Measurements from ENCODE around the gene ADAMTSL2. TPM values are rescaled to one million over a fixed set of nuclear protein-coding genes. Genes with fewer than 3 reads are reported as not detected.

The ADAMTSL2 gene
- polyA plus RNA-seq, 1 experiment, result not detected

- ChIA-PET CTCF (no interaction called here), POLR2A (no interaction called here)
- TF ChIP-seq, protein P1, sequence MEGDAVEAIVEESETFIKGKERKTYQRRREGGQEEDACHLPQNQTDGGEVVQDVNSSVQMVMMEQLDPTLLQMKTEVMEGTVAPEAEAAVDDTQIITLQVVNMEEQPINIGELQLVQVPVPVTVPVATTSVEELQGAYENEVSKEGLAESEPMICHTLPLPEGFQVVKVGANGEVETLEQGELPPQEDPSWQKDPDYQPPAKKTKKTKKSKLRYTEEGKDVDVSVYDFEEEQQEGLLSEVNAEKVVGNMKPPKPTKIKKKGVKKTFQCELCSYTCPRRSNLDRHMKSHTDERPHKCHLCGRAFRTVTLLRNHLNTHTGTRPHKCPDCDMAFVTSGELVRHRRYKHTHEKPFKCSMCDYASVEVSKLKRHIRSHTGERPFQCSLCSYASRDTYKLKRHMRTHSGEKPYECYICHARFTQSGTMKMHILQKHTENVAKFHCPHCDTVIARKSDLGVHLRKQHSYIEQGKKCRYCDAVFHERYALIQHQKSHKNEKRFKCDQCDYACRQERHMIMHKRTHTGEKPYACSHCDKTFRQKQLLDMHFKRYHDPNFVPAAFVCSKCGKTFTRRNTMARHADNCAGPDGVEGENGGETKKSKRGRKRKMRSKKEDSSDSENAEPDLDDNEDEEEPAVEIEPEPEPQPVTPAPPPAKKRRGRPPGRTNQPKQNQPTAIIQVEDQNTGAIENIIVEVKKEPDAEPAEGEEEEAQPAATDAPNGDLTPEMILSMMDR (IDR thresholded peaks at IDR 0.05; ENCODE audit: insufficient read depth, low read depth, low read length), result no peak
- Histone ChIP-seq H3K36me3 (ENCODE audit: control insufficient read depth, insufficient read depth, low read length) (no peaks in the 10 kb centered on the region), H3K4me3 (ENCODE audit: low read depth, low read length) (no peak overlapping the region), H3K27me3 (ENCODE audit: control insufficient read depth, insufficient read depth, low read length) (peaks cover 11% of the 10 kb centered on the region)
- DNase-seq (ENCODE audit: low read depth), result no peak
Measured at GRCh38 chr9:133553123-133553522, 18.6 kb downstream of the ADAMTSL2 start.

DNA sequence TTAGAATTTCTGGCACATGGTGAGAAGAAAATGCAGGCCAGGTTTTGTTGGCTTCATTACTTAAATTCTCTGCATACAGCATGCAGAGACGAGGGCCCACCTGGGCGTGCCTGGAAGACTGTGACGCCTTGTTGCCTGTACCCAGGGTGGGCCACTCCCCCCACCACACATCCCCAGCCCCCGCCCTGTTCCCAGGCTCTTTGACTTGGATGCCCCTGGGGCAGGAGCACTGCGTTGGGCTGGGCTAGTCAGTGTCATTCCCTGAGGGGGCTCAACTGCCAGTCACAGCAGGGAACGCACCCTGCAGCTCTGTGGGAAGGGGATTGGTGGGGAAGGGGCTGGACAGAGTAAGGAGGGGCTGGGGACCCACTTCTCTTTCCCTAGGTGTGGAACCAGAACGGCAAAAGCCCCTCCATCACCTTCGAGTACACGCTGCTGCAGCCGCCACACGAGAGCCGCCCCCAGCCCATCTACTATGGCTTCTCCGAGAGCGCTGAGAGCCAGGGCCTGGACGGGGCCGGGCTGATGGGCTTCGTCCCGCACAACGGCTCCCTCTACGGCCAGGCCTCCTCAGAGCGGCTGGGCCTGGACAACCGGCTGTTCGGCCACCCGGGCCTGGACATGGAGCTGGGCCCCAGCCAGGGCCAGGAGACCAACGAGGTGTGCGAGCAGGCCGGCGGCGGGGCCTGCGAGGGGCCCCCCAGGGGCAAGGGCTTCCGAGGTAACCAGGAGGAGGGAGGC lies 19.6 kb downstream of the ADAMTSL2 start:
- Histone ChIP-seq H3K27me3 (ENCODE audit: control insufficient read depth, insufficient read depth, low read length) (peaks cover 11% of the 10 kb centered on the region), H3K36me3 (ENCODE audit: control insufficient read depth, insufficient read depth, low read length) (no peaks in the 10 kb centered on the region), H3K4me3 (ENCODE audit: low read depth, low read length) (no peak overlapping the region)
- no peak for DNase-seq (ENCODE audit: low read depth)
- TF ChIP-seq, protein P1 (IDR thresholded peaks at IDR 0.05; ENCODE audit: insufficient read depth, low read depth, low read length), result no peak
- ChIA-PET CTCF (interaction anchor here (0.8 kb wide), 1 partner anchor 12 kb away, joined by 5 read pairs; no protein-coding TSS in a partner anchor), POLR2A (no interaction called here)

DNA sequence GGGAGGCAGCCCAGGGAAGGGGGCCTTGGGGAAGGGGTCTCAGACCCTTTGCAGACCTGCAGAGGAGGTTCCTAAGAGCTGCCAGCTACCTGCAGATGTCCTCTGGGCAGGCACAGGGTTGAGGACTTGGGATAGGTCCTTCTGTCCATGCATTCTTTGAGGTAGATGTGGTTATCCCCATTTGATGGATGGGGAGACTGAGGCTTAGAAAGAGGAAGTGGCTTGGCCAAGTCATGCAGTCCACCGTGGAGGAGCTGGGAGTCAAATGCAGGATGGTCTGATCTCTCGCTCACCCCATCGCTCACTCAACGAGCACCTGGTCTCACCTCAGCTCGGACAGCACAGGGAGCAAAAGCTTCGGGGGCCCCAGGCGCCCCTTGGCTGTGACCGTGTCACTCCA lies 20.2 kb downstream of the ADAMTSL2 start:
- TF ChIP-seq, protein P1 (IDR thresholded peaks at IDR 0.05; ENCODE audit: insufficient read depth, low read depth, low read length), result no peak
- CTCF ChIA-PET, result interaction anchor here (0.8 kb wide), 1 partner anchor 11 kb away, joined by 5 read pairs; no protein-coding TSS in a partner anchor

DNA sequence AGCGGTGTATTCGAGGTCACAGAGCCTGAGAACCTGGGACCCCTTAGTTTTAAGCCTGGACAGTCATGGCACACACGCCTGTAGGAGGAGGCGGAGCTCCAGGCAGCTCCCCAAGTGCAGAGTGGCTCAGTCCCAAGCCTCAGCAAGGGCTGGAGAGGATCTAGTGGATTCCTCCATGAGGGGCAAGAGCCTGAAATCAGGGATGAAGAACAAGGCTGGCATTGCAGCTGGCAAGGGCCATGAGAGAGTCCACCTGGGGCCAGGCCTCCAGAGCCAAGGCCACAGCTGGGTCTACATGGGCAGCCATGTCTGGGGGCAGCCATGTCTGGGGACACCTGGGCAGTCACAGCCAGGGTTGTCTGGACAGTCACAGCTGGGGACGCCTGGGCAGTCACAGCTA lies 21.9 kb downstream of the ADAMTSL2 start:
- no peaks in the 10 kb centered on the region for H3K36me3 ChIP-seq (ENCODE audit: control insufficient read depth, insufficient read depth, low read length)
- TF ChIP-seq, protein P1 (IDR thresholded peaks at IDR 0.05; ENCODE audit: insufficient read depth, low read depth, low read length), result no peak
- H3K27me3 ChIP-seq (ENCODE audit: control insufficient read depth, insufficient read depth, low read length), result peaks cover 4% of the 10 kb centered on the region; the same call in 1 of the 2 replicates
- ChIA-PET CTCF (interaction anchor here (0.5 to 0.6 kb wide), 2 partner anchors 187 to 234 kb away, joined by 3 read pairs; no protein-coding TSS in a partner anchor), POLR2A (no interaction called here)
- no peak for DNase-seq (ENCODE audit: low read depth)
- no peak overlapping the region for H3K4me3 ChIP-seq (ENCODE audit: low read depth, low read length)

More for the DNA sequence above, 20.2 kb downstream of the ADAMTSL2 start:
- POLR2A ChIA-PET, result no interaction called here
- Histone ChIP-seq H3K36me3 (ENCODE audit: control insufficient read depth, insufficient read depth, low read length) (no peaks in the 10 kb centered on the region), H3K27me3 (ENCODE audit: control insufficient read depth, insufficient read depth, low read length) (peaks cover 9% of the 10 kb centered on the region; the same call in 1 of the 2 replicates), H3K4me3 (ENCODE audit: low read depth, low read length) (no peak overlapping the region)
- DNase-seq (ENCODE audit: low read depth), result no peak

GRCh38 chr9:133557581-133557980 lies 23.1 kb downstream of the ADAMTSL2 start:
- H3K27me3 ChIP-seq (ENCODE audit: control insufficient read depth, insufficient read depth, low read length), result peaks cover 4% of the 10 kb centered on the region; the same call in 1 of the 2 replicates
- no peak overlapping the region for H3K4me3 ChIP-seq (ENCODE audit: low read depth, low read length)
- H3K36me3 ChIP-seq (ENCODE audit: control insufficient read depth, insufficient read depth, low read length), result no peaks in the 10 kb centered on the region
- CTCF ChIA-PET, result interaction anchor here (1.4 kb wide), 1 partner anchor 371 kb away, joined by 4 read pairs; no protein-coding TSS in a partner anchor
- TF ChIP-seq, protein P1 (IDR thresholded peaks at IDR 0.05; ENCODE audit: insufficient read depth, low read depth, low read length), result no peak
- no peak for DNase-seq (ENCODE audit: low read depth)
- POLR2A ChIA-PET, result no interaction called here

Measured in BJ (cell line).